ENCODE results near the gene MAPKAPK2.

Gene MAPKAPK2

GRCh38 chr1:206727981-206728696, 43.4 kb downstream of the MAPKAPK2 start:
- TF ChIP-seq CTCF (IDR thresholded peaks at IDR 0.05; ENCODE audit: low read depth, low read length), result no peak
- no peak overlapping the region for H3K4me3 ChIP-seq (ENCODE audit: low read depth, low read length)

- TF ChIP-seq CTCF (IDR thresholded peaks at IDR 0.05; ENCODE audit: low read depth, low read length), result no peak
- H3K4me3 ChIP-seq (ENCODE audit: low read depth, low read length), result no peak overlapping the region
Measured at GRCh38 chr1:206728697-206728987, 43.9 kb downstream of the MAPKAPK2 start.

GRCh38 chr1:206729050-206729449, 44.3 kb downstream of the MAPKAPK2 start:
- no peak for TF ChIP-seq CTCF (IDR thresholded peaks at IDR 0.05; ENCODE audit: low read depth, low read length)

GRCh38 chr1:206729507-206729906, 44.8 kb downstream of the MAPKAPK2 start:
- no peak overlapping the region for H3K4me3 ChIP-seq (ENCODE audit: low read depth, low read length)
- TF ChIP-seq CTCF (IDR thresholded peaks at IDR 0.05; ENCODE audit: low read depth, low read length), result no peak

More at GRCh38 chr1:206729050-206729449, 44.3 kb downstream of the MAPKAPK2 start:
- no peak overlapping the region for H3K4me3 ChIP-seq (ENCODE audit: low read depth, low read length)

DNA sequence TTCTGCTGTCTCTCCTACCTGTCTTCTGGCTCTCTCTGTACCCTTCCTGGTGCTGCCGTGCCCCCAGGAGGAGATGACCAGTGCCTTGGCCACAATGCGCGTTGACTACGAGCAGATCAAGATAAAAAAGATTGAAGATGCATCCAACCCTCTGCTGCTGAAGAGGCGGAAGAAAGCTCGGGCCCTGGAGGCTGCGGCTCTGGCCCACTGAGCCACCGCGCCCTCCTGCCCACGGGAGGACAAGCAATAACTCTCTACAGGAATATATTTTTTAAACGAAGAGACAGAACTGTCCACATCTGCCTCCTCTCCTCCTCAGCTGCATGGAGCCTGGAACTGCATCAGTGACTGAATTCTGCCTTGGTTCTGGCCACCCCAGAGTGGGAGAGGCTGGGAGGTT, 47.8 kb downstream of the MAPKAPK2 start:
- no peak overlapping the region for H3K4me3 ChIP-seq (ENCODE audit: low read depth, low read length)
- TF ChIP-seq CTCF (IDR thresholded peaks at IDR 0.05; ENCODE audit: low read depth, low read length), result no peak

DNA sequence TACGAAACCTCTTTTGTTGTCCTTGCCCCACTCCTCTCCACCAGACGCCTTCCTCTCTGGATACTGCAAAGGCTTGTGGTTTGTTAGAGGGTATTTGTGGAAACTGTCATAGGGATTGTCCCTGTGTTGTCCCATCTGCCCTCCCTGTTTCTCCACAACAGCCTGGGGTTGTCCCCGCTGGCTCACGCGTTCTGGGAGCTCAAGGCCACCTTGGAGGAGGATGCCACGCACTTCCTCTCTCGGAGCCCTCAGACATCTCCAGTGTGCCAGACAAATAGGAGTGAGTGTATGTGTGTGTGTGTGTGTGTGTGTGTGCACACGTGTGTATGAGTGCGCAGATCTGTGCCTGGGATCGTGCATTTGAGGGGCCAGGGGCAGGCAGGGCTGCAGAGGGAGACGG, 48.3 kb downstream of the MAPKAPK2 start:
- no peak overlapping the region for H3K4me3 ChIP-seq (ENCODE audit: low read depth, low read length)
- TF ChIP-seq CTCF (IDR thresholded peaks at IDR 0.05; ENCODE audit: low read depth, low read length), result no peak

- H3K4me3 ChIP-seq (ENCODE audit: low read depth, low read length), result no peak overlapping the region
- peak; percentile 98 for TF ChIP-seq CTCF (IDR thresholded peaks at IDR 0.05; ENCODE audit: low read depth, low read length)
Measured at GRCh38 chr1:206734499-206735142, 49.9 kb downstream of the MAPKAPK2 start.
